B cell (primary cell): ENCODE results near the gene MAML2. TPM values are rescaled to one million over a fixed set of nuclear protein-coding genes. Genes with fewer than 3 reads are reported as not detected.

ENCODE experiments used
- ATAC-seq: fragments of 200-7000 bp; cut with Tn5 transposase; one replicate; pipeline ENCODE4 v1.10.0; 2021; ENCODE audit warnings: low read depth, mild to moderate bottlenecking, moderate number of reproducible peaks, moderate library complexity
- CTCF ChIA-PET: fragments of 350-600 bp; sonication (Branson Sonifier 250); formaldehyde crosslinking; loops from one replicate; lab custom pipeline; 2021; ENCODE audit warnings: antibody characterized with exemption, inconsistent platforms; lab: Charles Lee
- POLR2A ChIA-PET: fragments of 350-600 bp; sonication (Branson Sonifier 250); formaldehyde crosslinking; loops from one replicate; lab custom pipeline; 2021; ENCODE audit warnings: antibody characterized with exemption; lab: Charles Lee
- DNase-seq: peaks from one replicate; pipeline ENCODE4 v3.0.0; 2013
- H2AFZ ChIP-seq: 2 replicates; pipeline ENCODE4 v1.6.1; 2012; ENCODE audit warnings: mild to moderate bottlenecking, low read depth, low read length; ENCODE audit not compliant: insufficient read depth, poor library complexity, severe bottlenecking
- H3K27ac ChIP-seq, 2 donors: 1 replicate in 1 of 2; 2 replicates in 1 of 2; pipeline ENCODE4 v1.5.1; 2012 to 2013; ENCODE audit warnings: low read length in 2 of 2, mild to moderate bottlenecking in 2 of 2, moderate library complexity in 1 of 2
- H3K27me3 ChIP-seq, 4 experiments: fragments of 200-600 bp in 1 of 4; sonication (generic) in 1 of 4; replicated peaks in 1 of 4; 1 replicate in 2 of 4; 2 replicates in 2 of 4; pipeline versions ENCODE4 v1.6.1 to v1.7.0; 2013 to 2016; ENCODE audit warnings: low read length in 3 of 4, mild to moderate bottlenecking in 2 of 4, mixed read lengths in 1 of 4, moderate library complexity in 1 of 4; ENCODE audit not compliant: insufficient read depth in 4 of 4, control insufficient read depth in 3 of 4; ENCODE audit errors: control extremely low read depth in 1 of 4
- H3K36me3 ChIP-seq, 2 experiments: replicated peaks in 1 of 2; 1 replicate in 1 of 2; 2 replicates in 1 of 2; pipeline versions ENCODE4 v1.6.1 to v1.7.1; 2013; ENCODE audit warnings: low read length in 1 of 2; ENCODE audit not compliant: insufficient read depth in 2 of 2, control insufficient read depth in 1 of 2; ENCODE audit errors: control extremely low read depth in 1 of 2, extremely low read depth in 1 of 2
- H3K4me1 ChIP-seq, 2 donors: fragments of 200-600 bp in 1 of 2; sonication (generic) in 1 of 2; 1 replicate in 1 of 2; 2 replicates in 1 of 2; pipeline versions ENCODE4 v1.5.1 to v1.6.1; 2013 to 2017; ENCODE audit warnings: low read length in 2 of 2; ENCODE audit not compliant: control insufficient read depth in 2 of 2, insufficient read depth in 2 of 2
- H3K4me2 ChIP-seq: replicated peaks from 2 replicates; pipeline ENCODE3; 2012; ENCODE audit warnings: mild to moderate bottlenecking, low read depth, low read length; ENCODE audit not compliant: poor library complexity, severe bottlenecking
- H3K4me3 ChIP-seq, 5 experiments: fragments of 200-600 bp in 1 of 5; sonication (generic) in 1 of 5; 1 replicate in 3 of 5; 2 replicates in 2 of 5; pipeline versions ENCODE4 v1.5.1 to v1.7.0; 2011 to 2016; ENCODE audit warnings: low read length in 4 of 5, mild to moderate bottlenecking in 4 of 5, low read depth in 2 of 5, control low read depth in 1 of 5, moderate library complexity in 1 of 5; ENCODE audit not compliant: insufficient read depth in 1 of 5; ENCODE audit errors: control extremely low read depth in 1 of 5, extremely low read depth in 1 of 5
- H3K79me2 ChIP-seq: fragments of 200-600 bp; sonication (generic); one replicate; pipeline ENCODE4 v1.6.0; 2016; ENCODE audit warnings: low read length; ENCODE audit not compliant: control insufficient read depth, insufficient read depth
- H3K9ac ChIP-seq: fragments of 200-600 bp; sonication (generic); 2 replicates; pipeline ENCODE4 v1.6.1; 2017; ENCODE audit warnings: mild to moderate bottlenecking, low read length, moderate library complexity
- H3K9me3 ChIP-seq, 3 donors: one replicate each; pipeline versions ENCODE4 v1.6.1 to v1.7.1; 2013; ENCODE audit warnings: low read length in 2 of 3; ENCODE audit not compliant: control insufficient read depth in 2 of 3, insufficient read depth in 1 of 3; ENCODE audit errors: control extremely low read depth in 1 of 3
- H4K20me1 ChIP-seq: 2 replicates; pipeline ENCODE4 v1.6.0; 2012; ENCODE audit warnings: mild to moderate bottlenecking, low read length; ENCODE audit not compliant: insufficient read depth, control insufficient read depth, poor library complexity, severe bottlenecking
- H3K27ac Mint-ChIP-seq: one replicate; pipeline ENCODE4 v1.8.0; 2021; ENCODE audit warnings: mixed read lengths
- H3K27me3 Mint-ChIP-seq: one replicate; pipeline ENCODE4 v1.8.0; 2021; ENCODE audit warnings: mixed read lengths
- H3K4me1 Mint-ChIP-seq: one replicate; pipeline ENCODE4 v1.8.0; 2021; ENCODE audit warnings: mixed read lengths
- H3K4me3 Mint-ChIP-seq: one replicate; pipeline ENCODE4 v1.8.0; 2021; ENCODE audit warnings: mixed read lengths
- H3K9me3 Mint-ChIP-seq: one replicate; pipeline ENCODE4 v1.8.0; 2022; ENCODE audit warnings: mixed read lengths; ENCODE audit not compliant: insufficient read depth
- EZH2 ChIP-seq: IDR thresholded peaks from 2 replicates; pipeline ENCODE4 v1.6.1; 2012; ENCODE audit warnings: borderline replicate concordance, low read depth, mild to moderate bottlenecking, moderate library complexity, low read length; ENCODE audit not compliant: insufficient read depth, poor library complexity, severe bottlenecking
- WGBS: methylation state at CpG from one replicate; pipeline ENCODE4 v1.1.5; 2013; ENCODE audit warnings: missing lambda C conversion rate; ENCODE audit not compliant: insufficient coverage; 5-methylcytosine and 5-hydroxymethylcytosine counted together
- intact Hi-C: fragments of 100-400 bp; cut with micrococcal nuclease; formaldehyde crosslinking; loops from one replicate; pipeline ENCODE4 v1.10.0; 2022
- polyA plus RNA-seq: library from polyadenylated mRNA; depleted of rRNA; stranded (reverse); fragments of >200 nt; gene quantifications from 2 replicates; pipeline ENCODE4 v1.2.3, GENCODE V29; 2012
- total RNA-seq, 2 donors: library from RNA; stranded (reverse); fragments of 120-200 nt in 1 of 2; gene quantifications; 1 replicate in 1 of 2; 2 replicates in 1 of 2; pipeline versions ENCODE4 v1.2.3 to v1.2.4, GENCODE V29; 2013 to 2022
- TF ChIP-seq, protein P1 (sequence below): fragments of 200-600 bp; IDR thresholded peaks from one replicate; pipeline ENCODE4 v1.8.0; 2022; ENCODE audit warnings: antibody characterized with exemption, mild to moderate bottlenecking

MAML2 gene
- total and polyA plus RNA-seq, 2 donors (not counting 1 experiment from before 2014, with no cell fraction given), result 10.7 to 26.4 TPM

- peaks cover 0 to 22% of the 10 kb centered on the region in 2 experiments for H3K36me3 ChIP-seq
- ATAC-seq (no peak), DNase-seq (no peak)
- no peak overlapping the region for H3K9ac ChIP-seq
- Mint-ChIP-seq H3K4me1 (peaks cover 14% of the 10 kb centered on the region), H3K27me3 (no peaks in the 10 kb centered on the region), H3K9me3 (no peaks in the 10 kb centered on the region), H3K4me3 (no peak overlapping the region), H3K27ac (no peak overlapping the region)
- 91% methylated on average over 1 of the region's 2 CpGs for WGBS
- no peaks in the 10 kb centered on the region for H3K9me3 ChIP-seq
- intact Hi-C loops, result no loop called here
- H3K27ac ChIP-seq, result no peak overlapping the region
- H3K4me3 ChIP-seq, result no peak overlapping the region
- CTCF ChIA-PET, result interaction anchor here (8.3 kb wide), 1 partner anchor 245 kb away, joined by 143 read pairs; the partner anchor contains the start of gene MAML2
- H3K4me1 ChIP-seq, result no peaks in the 10 kb centered on the region
- TF ChIP-seq, protein P1, sequence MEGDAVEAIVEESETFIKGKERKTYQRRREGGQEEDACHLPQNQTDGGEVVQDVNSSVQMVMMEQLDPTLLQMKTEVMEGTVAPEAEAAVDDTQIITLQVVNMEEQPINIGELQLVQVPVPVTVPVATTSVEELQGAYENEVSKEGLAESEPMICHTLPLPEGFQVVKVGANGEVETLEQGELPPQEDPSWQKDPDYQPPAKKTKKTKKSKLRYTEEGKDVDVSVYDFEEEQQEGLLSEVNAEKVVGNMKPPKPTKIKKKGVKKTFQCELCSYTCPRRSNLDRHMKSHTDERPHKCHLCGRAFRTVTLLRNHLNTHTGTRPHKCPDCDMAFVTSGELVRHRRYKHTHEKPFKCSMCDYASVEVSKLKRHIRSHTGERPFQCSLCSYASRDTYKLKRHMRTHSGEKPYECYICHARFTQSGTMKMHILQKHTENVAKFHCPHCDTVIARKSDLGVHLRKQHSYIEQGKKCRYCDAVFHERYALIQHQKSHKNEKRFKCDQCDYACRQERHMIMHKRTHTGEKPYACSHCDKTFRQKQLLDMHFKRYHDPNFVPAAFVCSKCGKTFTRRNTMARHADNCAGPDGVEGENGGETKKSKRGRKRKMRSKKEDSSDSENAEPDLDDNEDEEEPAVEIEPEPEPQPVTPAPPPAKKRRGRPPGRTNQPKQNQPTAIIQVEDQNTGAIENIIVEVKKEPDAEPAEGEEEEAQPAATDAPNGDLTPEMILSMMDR, result no peak
- TF ChIP-seq EZH2, result no peak
- no peak overlapping the region for H2AFZ ChIP-seq
- no peaks in the 10 kb centered on the region for H3K79me2 ChIP-seq
- H3K27me3 ChIP-seq, result no peaks in the 10 kb centered on the region
- no peak overlapping the region for H3K4me2 ChIP-seq
- POLR2A ChIA-PET, result no interaction called here
- H4K20me1 ChIP-seq, result no peaks in the 10 kb centered on the region
Observed at GRCh38 chr11:96095884-96096303, 247.1 kb downstream of the MAML2 start.

GRCh38 chr11:96094156-96094555 lies 248.8 kb downstream of the MAML2 start:
- H4K20me1 ChIP-seq, result no peaks in the 10 kb centered on the region
- H3K27me3 ChIP-seq, result no peaks in the 10 kb centered on the region
- POLR2A ChIA-PET, result no interaction called here
- H2AFZ ChIP-seq, result no peak overlapping the region
- ATAC-seq, result no peak
- no peak for TF ChIP-seq EZH2
- TF ChIP-seq, protein P1, result no peak
- no peak overlapping the region for H3K4me2 ChIP-seq
- H3K4me1 ChIP-seq, result no peaks in the 10 kb centered on the region
- Mint-ChIP-seq H3K27ac (no peak overlapping the region), H3K4me1 (peaks cover 14% of the 10 kb centered on the region), H3K4me3 (no peak overlapping the region), H3K9me3 (no peaks in the 10 kb centered on the region), H3K27me3 (no peaks in the 10 kb centered on the region)
- no peak overlapping the region for H3K9ac ChIP-seq
- intact Hi-C loops, result no loop called here
- no peak for DNase-seq
- no peaks in the 10 kb centered on the region for H3K79me2 ChIP-seq
- CTCF ChIA-PET, result interaction anchor here (0.6 to 8.3 kb wide), 4 partner anchors 165 to 300 kb away, joined by 3 to 143 read pairs (median 4); partner anchors contain the start of gene MAML2
- no peak overlapping the region for H3K4me3 ChIP-seq
- H3K27ac ChIP-seq, result no peak overlapping the region
- no peaks in the 10 kb centered on the region for H3K9me3 ChIP-seq
- peaks cover 3 to 32% of the 10 kb centered on the region in 2 experiments for H3K36me3 ChIP-seq
- WGBS, result 100% methylated on average over 2 of the region's 2 CpGs
